Right cardiac atrium (tissue), 5 donors: ENCODE measurements around the gene PARP1. TPM values are rescaled to one million over a fixed set of nuclear protein-coding genes. Genes with fewer than 3 reads are reported as not detected.
A peak's percentile ranks its signal among the peaks of the same experiment; 100 is the strongest.

Source experiments
- ATAC-seq, 2 donors: fragments of 200-7000 bp; cut with Tn5 transposase; one replicate each; pipeline versions ENCODE4 v1.8.0 to v1.9.1; 2020; ENCODE audit warnings: moderate library complexity in 2 of 2, mild to moderate bottlenecking in 1 of 2
- DNase-seq, 3 donors: peaks; one replicate each; pipeline ENCODE4 v3.0.0-alpha.2; 2020
- H3K27ac ChIP-seq: one replicate; pipeline ENCODE4 v1.5.1; 2013; ENCODE audit warnings: mild to moderate bottlenecking, low read length, control low read depth, moderate library complexity
- H3K27me3 ChIP-seq: one replicate; pipeline ENCODE4 v1.6.1; 2013; ENCODE audit not compliant: control insufficient read depth, insufficient read depth
- H3K4me1 ChIP-seq: one replicate; pipeline ENCODE4 v1.6.1; 2013; ENCODE audit warnings: low read length; ENCODE audit not compliant: control insufficient read depth, insufficient read depth
- H3K4me3 ChIP-seq: one replicate; pipeline ENCODE4 v1.5.1; 2013; ENCODE audit warnings: low read length, control low read depth
- H3K9me3 ChIP-seq: one replicate; pipeline ENCODE4 v1.6.1; 2013; ENCODE audit warnings: low read length; ENCODE audit not compliant: control insufficient read depth
- WGBS: extraction: QIAGEN DNeasy Blood & Tissue Kit; methylation state at CpG from one replicate; pipeline ENCODE4 v1.1.7; 2013; 5-methylcytosine and 5-hydroxymethylcytosine counted together
- intact Hi-C, 4 donors: fragments of 100-400 bp; cut with DNase I; formaldehyde crosslinking; loops; one replicate each; pipeline versions ENCODE4 v1.11.0 to v1.14.0; 2022 to 2023
- polyA plus RNA-seq: library from polyadenylated mRNA; stranded (reverse); fragments of 200-250 nt; gene quantifications from one replicate; pipeline ENCODE4 v1.2.3, GENCODE V29; 2013
- total RNA-seq, 4 donors: library from RNA; stranded (reverse); fragmentation: NEBNext Ultra II Directional; extraction: Animal tissue kit (Norgen Biotek cat#: 25700); gene quantifications; one replicate each; pipeline ENCODE4 v1.2.1, GENCODE V29; 2021
- donor health status: healthy with polysubstance abuse.
- donor health status: DM: no; HTN: yes; CAD: no.
- donor health status: DM: no; HTN: no; CAD: no.
- donor health status: DM: no; HTN: yes; CAD: no; lungs with severe emphysema.
- donor health status: DM: yes; HTN: yes; CAD: no.

Gene PARP1
- total and polyA plus RNA-seq, 5 donors = 34.2 to 61.6 (median 54.0) TPM

DNA sequence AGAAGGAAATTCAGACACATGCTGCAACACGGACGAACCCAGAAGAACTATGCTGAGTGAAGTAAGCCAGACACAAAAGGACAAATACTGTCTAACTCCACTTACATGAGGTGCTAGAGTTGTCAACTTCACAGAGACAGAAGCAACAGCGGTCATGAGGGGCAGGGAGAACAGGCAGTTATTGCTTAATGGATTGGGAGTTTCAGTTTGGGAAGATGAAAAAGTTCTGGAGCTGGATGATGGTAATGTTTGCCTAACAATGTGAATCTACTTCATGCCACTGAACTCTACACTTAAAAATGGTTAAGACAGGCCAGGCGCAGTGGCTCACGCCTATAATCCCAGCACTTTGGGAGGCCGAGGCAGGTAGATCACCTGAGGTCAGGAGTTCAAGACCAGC is 12.1 kb downstream of the PARP1 start:
- ATAC-seq = no peak
- no peak overlapping the region for H3K27ac ChIP-seq
- 93% methylated on average over 6 of the region's 6 CpGs for WGBS
- no peak for DNase-seq
- no peaks in the 10 kb centered on the region for H3K27me3 ChIP-seq
- H3K9me3 ChIP-seq = no peaks in the 10 kb centered on the region
- H3K4me3 ChIP-seq = no peak overlapping the region
- intact Hi-C loops = no loop called here
- no peaks in the 10 kb centered on the region for H3K4me1 ChIP-seq

DNA sequence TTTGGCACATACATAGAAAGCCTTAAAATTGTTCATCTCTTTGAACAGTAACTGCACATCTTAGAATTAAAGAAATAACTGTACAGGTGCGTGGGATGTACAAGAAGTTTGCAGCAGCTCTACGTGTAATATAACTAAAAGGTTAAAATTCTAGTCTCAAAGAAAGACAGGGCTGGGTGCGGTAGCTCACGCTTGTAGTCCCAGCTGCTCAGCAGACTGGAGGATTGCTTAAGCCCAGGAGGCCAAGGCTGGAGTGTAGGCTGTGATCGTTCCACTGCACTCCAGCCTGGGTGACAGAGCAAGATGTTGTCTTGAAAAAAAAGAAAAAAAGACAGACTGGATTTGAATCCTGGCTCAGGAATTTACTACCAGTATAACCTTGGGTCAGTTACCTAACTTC is 13.4 kb downstream of the PARP1 start:
- WGBS = 86% methylated on average over 5 of the region's 5 CpGs
- DNase-seq = no peak
- Histone ChIP-seq H3K9me3 (no peaks in the 10 kb centered on the region), H3K4me1 (no peaks in the 10 kb centered on the region), H3K27me3 (no peaks in the 10 kb centered on the region), H3K27ac (no peak overlapping the region), H3K4me3 (no peak overlapping the region)
- intact Hi-C loops = no loop called here
- ATAC-seq = no peak

DNA sequence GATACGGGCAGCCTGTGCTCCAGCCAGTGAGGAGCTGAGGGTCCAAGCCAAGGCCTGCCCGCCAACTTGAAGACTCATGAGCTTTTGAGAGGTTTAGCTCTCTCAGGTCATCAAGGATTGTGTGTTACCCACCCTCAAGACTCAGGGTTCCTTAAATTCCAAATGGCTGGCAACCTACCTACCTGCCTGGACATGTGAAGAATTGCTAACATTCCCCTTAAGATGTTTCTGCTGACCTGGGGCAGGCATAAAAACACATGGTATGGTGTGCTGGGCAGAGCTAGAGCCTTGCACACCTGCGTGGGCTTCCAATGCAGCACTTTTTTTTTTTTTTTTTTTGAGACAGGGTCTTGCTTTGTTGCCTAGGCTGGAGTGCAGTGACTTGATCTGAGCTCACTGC is 17.2 kb downstream of the PARP1 start:
- Histone ChIP-seq H3K27me3 (no peaks in the 10 kb centered on the region), H3K27ac (no peak overlapping the region), H3K4me3 (no peak overlapping the region), H3K9me3 (no peaks in the 10 kb centered on the region), H3K4me1 (no peaks in the 10 kb centered on the region)
- DNase-seq = no peak
- no peak for ATAC-seq
- intact Hi-C loops = no loop called here
- WGBS = 98% methylated on average over 3 of the region's 3 CpGs

DNA sequence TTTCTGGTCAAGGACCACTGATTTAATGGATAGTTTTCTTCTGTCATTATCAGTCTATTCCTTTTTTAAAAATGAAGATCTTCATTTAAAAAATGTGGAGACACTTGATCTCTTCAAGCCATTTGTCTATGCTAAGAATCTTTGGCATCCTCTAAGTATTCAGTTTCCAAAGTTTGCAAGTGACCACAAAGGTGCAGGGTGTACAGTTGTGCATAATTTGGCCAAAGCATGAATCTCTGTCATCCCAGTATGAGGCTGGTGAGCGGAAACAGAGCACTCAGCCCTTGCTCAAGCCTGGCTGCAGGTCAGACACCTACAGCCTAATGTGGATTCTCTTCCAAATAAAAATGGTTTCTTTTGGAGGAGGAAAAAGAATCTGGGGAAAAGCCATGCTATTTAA is 19.8 kb downstream of the PARP1 start:
- DNase-seq = no peak
- Histone ChIP-seq H3K27ac (no peak overlapping the region), H3K9me3 (no peaks in the 10 kb centered on the region), H3K4me3 (no peak overlapping the region), H3K27me3 (no peaks in the 10 kb centered on the region), H3K4me1 (no peaks in the 10 kb centered on the region)
- WGBS = 98% methylated on average over 1 of the region's 1 CpG
- intact Hi-C loops = no loop called here
- ATAC-seq = no peak

DNA sequence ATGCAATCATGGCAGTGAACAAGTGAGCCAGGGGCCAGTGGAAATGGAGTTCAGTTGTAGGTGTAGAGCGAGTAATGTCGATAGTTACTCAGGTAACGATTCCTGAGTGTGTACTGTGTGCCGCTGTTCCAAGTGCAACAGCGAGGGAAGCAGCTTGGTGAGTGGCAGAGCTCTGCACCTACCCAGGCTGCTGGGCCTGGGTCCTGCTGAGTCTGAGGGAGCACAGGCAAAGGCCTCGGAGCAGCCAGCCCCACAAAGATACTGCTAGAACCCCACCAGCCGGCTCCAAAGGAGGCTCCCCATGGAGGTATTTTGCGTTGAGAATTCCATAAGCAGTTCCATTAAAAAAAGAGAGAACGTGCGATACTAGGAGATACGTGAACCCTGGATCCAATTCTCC is 23.2 kb downstream of the PARP1 start:
- Histone ChIP-seq H3K27ac (no peak overlapping the region), H3K4me3 (no peak overlapping the region), H3K4me1 (no peaks in the 10 kb centered on the region), H3K27me3 (no peaks in the 10 kb centered on the region), H3K9me3 (no peaks in the 10 kb centered on the region)
- no peak for ATAC-seq
- intact Hi-C loops = no loop called here
- DNase-seq = no peak
- 97% methylated on average over 11 of the region's 11 CpGs for WGBS

DNA sequence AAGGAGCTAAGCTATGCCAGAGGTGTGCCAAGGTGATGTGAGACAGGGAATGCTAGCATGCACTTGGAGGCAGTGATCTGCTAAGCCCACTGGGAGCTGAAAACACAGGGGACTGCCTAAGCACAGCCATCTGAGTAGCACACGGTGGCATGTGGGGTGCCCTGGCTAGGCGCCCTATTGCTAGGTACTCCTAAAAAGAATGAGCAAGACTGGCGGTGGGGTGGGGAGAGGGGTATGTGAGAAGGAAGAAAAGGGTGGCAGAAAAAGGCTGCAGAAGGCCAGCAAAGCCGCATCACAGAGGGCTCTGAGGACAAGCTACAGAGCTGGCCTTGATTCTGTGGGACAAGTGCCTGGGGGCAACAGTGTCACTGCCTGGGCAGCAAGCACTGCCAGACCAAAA is 23.9 kb downstream of the PARP1 start:
- WGBS = 95% methylated on average over 4 of the region's 4 CpGs
- no peak for DNase-seq
- Histone ChIP-seq H3K9me3 (no peaks in the 10 kb centered on the region), H3K27ac (no peak overlapping the region), H3K27me3 (no peaks in the 10 kb centered on the region), H3K4me3 (no peak overlapping the region), H3K4me1 (no peaks in the 10 kb centered on the region)
- intact Hi-C loops = no loop called here
- no peak for ATAC-seq

- Histone ChIP-seq H3K4me3 (no peak overlapping the region), H3K4me1 (no peaks in the 10 kb centered on the region), H3K27me3 (no peaks in the 10 kb centered on the region), H3K27ac (no peak overlapping the region), H3K9me3 (no peaks in the 10 kb centered on the region)
- DNase-seq (no peak), ATAC-seq (no peak)
- WGBS = 84% methylated on average over 5 of the region's 5 CpGs
- intact Hi-C loops = no loop called here
Measured at GRCh38 chr1:226382030-226382429, 25.9 kb downstream of the PARP1 start.

GRCh38 chr1:226381226-226381998 is 26.5 kb downstream of the PARP1 start:
- 97% methylated on average over 15 of the region's 15 CpGs for WGBS
- no peak overlapping the region for H3K4me3 ChIP-seq
- DNase-seq (no peak), ATAC-seq (no peak)
- no peaks in the 10 kb centered on the region for H3K9me3 ChIP-seq
- no peaks in the 10 kb centered on the region for H3K4me1 ChIP-seq
- intact Hi-C loops = no loop called here
- no peaks in the 10 kb centered on the region for H3K27me3 ChIP-seq
- H3K27ac ChIP-seq = no peak overlapping the region

- Histone ChIP-seq H3K27me3 (no peaks in the 10 kb centered on the region), H3K9me3 (no peaks in the 10 kb centered on the region), H3K4me3 (no peak overlapping the region), H3K27ac (no peak overlapping the region), H3K4me1 (peaks cover 6% of the 10 kb centered on the region)
- DNase-seq (no peak), ATAC-seq (no peak)
- 46% methylated on average over 2 of the region's 2 CpGs for WGBS
- intact Hi-C loops = no loop called here
Measured at GRCh38 chr1:226378071-226378470, 29.8 kb downstream of the PARP1 start.

- 78% methylated on average over 3 of the region's 3 CpGs for WGBS
- Histone ChIP-seq H3K27me3 (no peaks in the 10 kb centered on the region), H3K27ac (no peak overlapping the region), H3K9me3 (no peaks in the 10 kb centered on the region), H3K4me3 (no peak overlapping the region), H3K4me1 (peaks cover 7% of the 10 kb centered on the region)
- DNase-seq = no peak
- no peak for ATAC-seq
- intact Hi-C loops = no loop called here
Measured at GRCh38 chr1:226376300-226376699, 31.6 kb downstream of the PARP1 start.

GRCh38 chr1:226373376-226373775 is 34.5 kb downstream of the PARP1 start:
- H3K4me3 ChIP-seq = no peak overlapping the region
- intact Hi-C loops = no loop called here
- 91% methylated on average over 7 of the region's 7 CpGs for WGBS
- H3K27ac ChIP-seq = peak overlapping the region; percentile 40
- ATAC-seq (no peak), DNase-seq (no peak)
- H3K4me1 ChIP-seq = peaks cover 7% of the 10 kb centered on the region
- H3K9me3 ChIP-seq = no peaks in the 10 kb centered on the region
- no peaks in the 10 kb centered on the region for H3K27me3 ChIP-seq

DNA sequence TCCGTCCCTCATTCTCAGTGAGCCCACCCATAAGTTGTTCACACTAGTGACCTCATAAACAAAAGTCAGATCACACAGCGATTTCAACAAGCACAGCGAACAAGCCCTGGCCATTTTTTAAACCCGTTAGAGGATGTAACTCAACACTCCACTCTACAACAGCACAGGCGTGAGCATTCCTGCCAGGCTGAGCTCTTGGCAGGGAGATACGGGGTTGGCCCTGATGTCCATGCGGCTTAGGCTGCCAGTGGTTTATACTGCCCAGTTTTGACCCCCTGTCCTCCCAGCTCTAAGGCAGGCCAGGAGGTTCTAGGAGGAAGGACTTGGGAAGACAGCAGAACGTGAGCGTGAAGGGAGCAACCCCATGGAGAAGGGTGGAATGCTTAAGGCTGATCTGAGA is 35.0 kb downstream of the PARP1 start:
- ATAC-seq (peak; percentile 78 to 80), DNase-seq (peak in 2 of 3 donors; percentile 67 to 70)
- Histone ChIP-seq H3K4me3 (no peak overlapping the region), H3K27ac (peak overlapping the region; percentile 40), H3K4me1 (peaks cover 7% of the 10 kb centered on the region), H3K27me3 (no peaks in the 10 kb centered on the region), H3K9me3 (no peaks in the 10 kb centered on the region)
- 72% methylated on average over 9 of the region's 9 CpGs for WGBS
- intact Hi-C loops = no loop called here
